ENCODE results near the gene STAM. TPM values are rescaled to one million over a fixed set of nuclear protein-coding genes. Genes with fewer than 3 reads are reported as not detected.

The STAM gene
- total RNA-seq, 1 donor from 2014 or later, result 16.0 TPM

GRCh38 chr10:17645621-17646345 lies 1.8 kb downstream of the STAM start:
- H3K36me3 ChIP-seq, result no peaks in the 10 kb centered on the region
- H3K9me3 ChIP-seq, result no peaks in the 10 kb centered on the region
- DNase-seq (ENCODE audit: extremely low spot score in 2 of 2), result no peak
- intact Hi-C loops (cut with DNase I), result no loop called here
- H3K27ac ChIP-seq, result no peak overlapping the region
- H3K4me1 ChIP-seq, result peaks cover 65% of the 10 kb centered on the region
- no peaks in the 10 kb centered on the region for H3K27me3 ChIP-seq
- H3K4me3 ChIP-seq, result peak overlapping the region; percentile 5 to 95
- TF ChIP-seq CTCF (IDR thresholded peaks at IDR 0.05) (no peak), POLR2A (IDR thresholded peaks at IDR 0.05) (no peak), POLR2AphosphoS5 (IDR thresholded peaks at IDR 0.05; ENCODE audit: insufficient read depth in 1 of 2, low read depth in 1 of 2) (no peak)

GRCh38 chr10:17647326-17647725 lies 3.4 kb downstream of the STAM start:
- Histone ChIP-seq H3K4me3 (no peak overlapping the region), H3K27ac (no peak overlapping the region), H3K4me1 (peaks cover 71% of the 10 kb centered on the region), H3K9me3 (no peaks in the 10 kb centered on the region), H3K27me3 (no peaks in the 10 kb centered on the region), H3K36me3 (no peaks in the 10 kb centered on the region)
- no peak for TF ChIP-seq POLR2AphosphoS5 (IDR thresholded peaks at IDR 0.05; ENCODE audit: insufficient read depth in 1 of 2, low read depth in 1 of 2)
- no peak for TF ChIP-seq CTCF (IDR thresholded peaks at IDR 0.05)
- no peak for TF ChIP-seq POLR2A (IDR thresholded peaks at IDR 0.05)
- intact Hi-C loops (cut with DNase I), result no loop called here
- no peak for DNase-seq (ENCODE audit: extremely low spot score in 2 of 2)

- DNase-seq (ENCODE audit: extremely low spot score in 2 of 2), result no peak
- peaks cover 0 to 4% of the 10 kb centered on the region in 2 donors for H3K36me3 ChIP-seq
- no peaks in the 10 kb centered on the region for H3K9me3 ChIP-seq
- H3K27me3 ChIP-seq, result no peaks in the 10 kb centered on the region
- TF ChIP-seq CTCF (IDR thresholded peaks at IDR 0.05), result no peak
- no peak for TF ChIP-seq POLR2AphosphoS5 (IDR thresholded peaks at IDR 0.05; ENCODE audit: insufficient read depth in 1 of 2, low read depth in 1 of 2)
- TF ChIP-seq POLR2A (IDR thresholded peaks at IDR 0.05), result no peak
- intact Hi-C loops (cut with DNase I), result no loop called here
- H3K27ac ChIP-seq, result no peak overlapping the region
- H3K4me3 ChIP-seq, result no peak overlapping the region
- peaks cover 62% of the 10 kb centered on the region for H3K4me1 ChIP-seq
Observed at GRCh38 chr10:17648243-17649035, 4.5 kb downstream of the STAM start.

- DNase-seq (ENCODE audit: extremely low spot score in 2 of 2), result no peak
- H3K4me1 ChIP-seq, result peaks cover 62% of the 10 kb centered on the region
- intact Hi-C loops (cut with DNase I), result no loop called here
- no peak overlapping the region for H3K27ac ChIP-seq
- H3K4me3 ChIP-seq, result no peak overlapping the region
- no peaks in the 10 kb centered on the region for H3K9me3 ChIP-seq
- TF ChIP-seq POLR2A (IDR thresholded peaks at IDR 0.05), result no peak
- TF ChIP-seq CTCF (IDR thresholded peaks at IDR 0.05), result no peak
- no peak for TF ChIP-seq POLR2AphosphoS5 (IDR thresholded peaks at IDR 0.05; ENCODE audit: insufficient read depth in 1 of 2, low read depth in 1 of 2)
- no peaks in the 10 kb centered on the region for H3K27me3 ChIP-seq
- peaks cover 0 to 4% of the 10 kb centered on the region in 2 donors for H3K36me3 ChIP-seq
Observed at GRCh38 chr10:17649052-17649451, 5.1 kb downstream of the STAM start.

GRCh38 chr10:17649836-17650235 lies 5.9 kb downstream of the STAM start:
- Histone ChIP-seq H3K4me3 (no peak overlapping the region), H3K9me3 (no peaks in the 10 kb centered on the region), H3K4me1 (peaks cover 57% of the 10 kb centered on the region), H3K27ac (no peak overlapping the region), H3K27me3 (no peaks in the 10 kb centered on the region), H3K36me3 (peaks cover 0 to 4% of the 10 kb centered on the region in 2 donors)
- DNase-seq (ENCODE audit: extremely low spot score in 2 of 2), result no peak
- TF ChIP-seq POLR2AphosphoS5 (IDR thresholded peaks at IDR 0.05; ENCODE audit: insufficient read depth in 1 of 2, low read depth in 1 of 2), result no peak
- TF ChIP-seq POLR2A (IDR thresholded peaks at IDR 0.05), result no peak
- no peak for TF ChIP-seq CTCF (IDR thresholded peaks at IDR 0.05)
- intact Hi-C loops (cut with DNase I), result no loop called here

Measured in vagina (tissue), 2 donors.